ENCODE data around the gene SEMA5A.
A peak's percentile ranks its signal among the peaks of the same experiment; 100 is the strongest.

Gene SEMA5A

GRCh38 chr5:9015260-9015936 lies 530.5 kb downstream of the SEMA5A start:
- TF ChIP-seq POLR2A (IDR thresholded peaks at IDR 0.05; ENCODE audit: low read depth, low read length): no peak
- TF ChIP-seq POLR2AphosphoS5 (IDR thresholded peaks at IDR 0.05; ENCODE audit: low read depth, low read length): no peak
- no peak for TF ChIP-seq TAF1 (IDR thresholded peaks at IDR 0.05; ENCODE audit: borderline replicate concordance, low read depth, low read length)
- DNase-seq (ENCODE audit: insufficient read length): no peak
- no peak for FAIRE-seq

- DNase-seq (ENCODE audit: insufficient read length): no peak
- TF ChIP-seq POLR2AphosphoS5 (IDR thresholded peaks at IDR 0.05; ENCODE audit: low read depth, low read length): no peak
- TF ChIP-seq POLR2A (IDR thresholded peaks at IDR 0.05; ENCODE audit: low read depth, low read length): no peak
- TF ChIP-seq TAF1 (IDR thresholded peaks at IDR 0.05; ENCODE audit: borderline replicate concordance, low read depth, low read length): no peak
- FAIRE-seq: no peak
These were observed 532.7 kb downstream of the SEMA5A start for GRCh38 chr5:9013147-9013546.

- TF ChIP-seq POLR2A (IDR thresholded peaks at IDR 0.05; ENCODE audit: low read depth, low read length) (no peak), POLR2AphosphoS5 (IDR thresholded peaks at IDR 0.05; ENCODE audit: low read depth, low read length) (no peak), TAF1 (IDR thresholded peaks at IDR 0.05; ENCODE audit: borderline replicate concordance, low read depth, low read length) (no peak)
- no peak for DNase-seq (ENCODE audit: insufficient read length)
- FAIRE-seq: no peak
These were observed 535.8 kb downstream of the SEMA5A start for GRCh38 chr5:9009931-9010651.

- TF ChIP-seq POLR2AphosphoS5 (IDR thresholded peaks at IDR 0.05; ENCODE audit: low read depth, low read length) (no peak), POLR2A (IDR thresholded peaks at IDR 0.05; ENCODE audit: low read depth, low read length) (no peak), TAF1 (IDR thresholded peaks at IDR 0.05; ENCODE audit: borderline replicate concordance, low read depth, low read length) (no peak)
- FAIRE-seq (no peak), DNase-seq (ENCODE audit: insufficient read length) (no peak)
These were observed 548.3 kb downstream of the SEMA5A start for GRCh38 chr5:8997542-8998070.

- DNase-seq (ENCODE audit: insufficient read length) (no peak), FAIRE-seq (peak; percentile 57)
- TF ChIP-seq POLR2A (IDR thresholded peaks at IDR 0.05; ENCODE audit: low read depth, low read length) (no peak), POLR2AphosphoS5 (IDR thresholded peaks at IDR 0.05; ENCODE audit: low read depth, low read length) (no peak), TAF1 (IDR thresholded peaks at IDR 0.05; ENCODE audit: borderline replicate concordance, low read depth, low read length) (no peak)
These were observed 552.8 kb downstream of the SEMA5A start for GRCh38 chr5:8993031-8993430.

Data from GM12892 (cell line).